SK-N-DZ (cell line): ENCODE measurements around the gene TMEM132D.
A peak's percentile ranks its signal among the peaks of the same experiment; 100 is the strongest.
"Not testable (repeated sequence)": the region's sequence is repeated elsewhere in the genome, so short reads cannot be mapped to it uniquely, and the experiment has no call there.

Experiments
- DNase-seq: peaks from one replicate; pipeline ENCODE4 v3.0.0-alpha.2; 2015; ENCODE audit warnings: low spot score
- small RNA-seq, 2 experiments: library from RNA; depleted of rRNA; stranded (forward); fragments of <200 nt; gene quantifications; one replicate each; pipeline ENCODE3, GENCODE V24; 2014

The TMEM132D gene

DNA sequence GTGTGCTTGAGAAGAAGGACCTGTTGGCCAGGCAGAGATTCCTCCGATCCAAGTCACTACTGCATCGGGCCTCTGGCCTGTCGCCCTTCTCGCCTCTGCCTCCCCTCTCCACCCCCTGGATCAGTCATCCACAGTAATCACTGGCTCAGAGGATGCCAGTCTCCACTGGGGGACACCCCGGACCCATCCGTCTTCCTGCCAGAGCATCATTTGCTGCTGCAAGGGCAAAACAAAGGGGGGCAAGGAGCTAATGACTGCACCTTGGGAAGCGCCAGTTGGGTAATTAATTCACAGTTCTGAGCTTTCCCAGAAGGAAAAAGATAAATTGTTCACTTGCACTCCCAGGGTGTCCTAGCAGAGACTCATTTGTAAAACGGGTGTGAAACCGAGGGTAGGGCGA is 835.1 kb downstream of the TMEM132D start:
- DNase-seq, result no peak

DNA sequence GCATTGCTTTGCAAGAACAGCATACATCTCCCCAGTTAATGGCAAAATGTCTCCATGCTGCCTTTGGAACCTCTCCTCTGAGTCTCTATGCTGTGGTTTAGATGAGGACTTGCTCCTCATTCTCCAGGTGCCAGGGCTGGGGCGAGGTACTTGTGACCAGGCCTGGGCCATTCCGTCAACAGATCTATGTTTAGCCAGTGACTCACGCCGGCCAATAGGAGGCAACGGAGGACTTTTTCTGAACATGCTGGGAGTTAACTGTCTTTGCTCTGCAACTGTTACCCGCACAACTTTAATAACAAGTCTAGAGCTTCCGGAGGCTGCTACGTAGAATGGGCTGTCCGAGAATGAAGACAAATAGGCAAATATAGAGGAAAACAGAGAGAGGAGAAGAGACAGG is 836.3 kb downstream of the TMEM132D start:
- peak; percentile 65 for DNase-seq

DNA sequence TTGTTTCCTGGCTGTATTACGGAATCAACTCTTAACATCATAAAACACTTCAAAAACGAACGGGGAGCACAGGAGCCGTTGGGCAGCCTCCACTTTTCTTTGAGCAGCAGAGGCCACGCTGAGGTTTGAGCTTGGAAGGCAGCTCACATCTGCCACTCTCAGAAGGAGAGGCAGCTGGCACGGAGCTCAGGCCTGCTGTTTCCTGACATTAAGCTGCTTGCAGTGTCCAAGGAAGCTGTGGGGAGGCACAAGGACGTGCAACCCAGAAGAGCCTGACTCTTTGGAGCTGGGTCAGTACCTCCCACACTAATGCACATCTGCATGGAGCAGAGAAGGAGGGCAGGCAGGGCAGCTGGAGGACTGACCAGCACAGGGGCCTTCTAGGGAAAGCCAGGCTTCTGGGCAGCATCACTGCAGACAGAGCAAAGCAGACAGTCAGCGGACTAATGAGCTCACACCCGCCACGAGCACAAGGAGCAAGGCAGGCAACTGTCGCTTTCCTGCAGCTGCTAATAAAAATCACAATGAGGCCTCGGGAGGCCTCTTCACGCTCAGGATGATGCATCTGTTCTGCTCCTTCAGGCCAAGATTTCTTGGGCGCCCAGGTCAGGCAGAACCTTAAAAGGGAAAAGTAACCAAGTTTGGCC is 839.5 kb downstream of the TMEM132D start:
- DNase-seq, result peak; percentile 57

DNA sequence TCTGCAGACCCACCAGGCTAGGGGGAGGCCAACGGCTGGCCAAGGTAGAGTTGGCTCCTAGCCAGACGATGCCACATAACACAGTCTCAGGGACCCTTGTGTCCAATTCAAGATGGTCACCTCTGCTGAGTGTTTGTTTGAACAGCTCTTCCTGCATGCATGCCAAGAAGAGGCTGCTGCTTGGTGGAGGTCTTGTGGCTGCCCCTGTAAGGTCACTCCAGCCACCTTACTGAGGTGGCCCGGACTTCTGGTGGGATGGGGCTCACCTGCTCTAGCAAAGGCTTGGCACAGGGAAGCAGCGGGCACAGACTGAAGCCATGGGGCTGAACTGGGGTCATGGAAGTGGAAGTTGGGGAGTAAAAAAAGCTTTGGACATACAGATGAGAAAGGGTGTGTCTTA is 840.2 kb downstream of the TMEM132D start:
- no peak for DNase-seq

DNA sequence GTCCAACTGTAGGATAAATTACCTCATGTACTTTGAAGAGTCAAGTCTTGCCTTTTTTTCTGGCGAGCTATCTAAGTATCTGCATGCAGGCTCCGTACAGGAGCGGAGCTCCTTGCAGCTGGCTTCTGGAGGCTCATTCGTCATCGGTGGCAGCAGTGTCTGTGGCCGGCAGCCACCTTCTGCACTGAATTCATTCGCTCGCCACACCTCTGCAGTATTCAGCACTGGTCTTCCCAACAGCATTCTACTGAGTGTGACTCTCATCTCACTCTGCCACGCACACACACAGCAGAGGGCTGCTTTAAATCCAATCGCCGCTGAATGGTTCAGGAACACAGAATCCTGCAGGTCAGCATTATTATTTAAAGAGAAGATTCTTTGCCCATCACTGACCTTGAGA is 850.6 kb downstream of the TMEM132D start:
- no peak for DNase-seq

DNA sequence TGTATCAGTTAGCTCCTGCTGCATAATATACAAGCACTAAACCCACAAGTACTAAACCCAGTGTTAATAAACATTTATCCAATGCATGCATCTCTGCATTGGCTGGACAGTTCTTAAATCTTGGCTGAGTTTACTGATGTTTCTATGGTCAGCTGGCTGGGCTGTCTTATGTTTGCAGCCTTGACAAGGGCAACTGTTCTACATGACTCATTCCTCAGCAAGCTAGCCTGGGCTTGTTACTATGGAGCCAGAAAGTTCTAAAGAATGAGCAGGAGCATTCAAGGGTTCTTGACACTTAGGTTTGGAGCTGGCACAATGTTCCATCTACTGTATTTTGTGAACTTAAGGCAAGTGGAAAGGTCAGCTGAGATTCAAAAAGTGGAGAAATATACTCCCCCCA is 851.5 kb downstream of the TMEM132D start:
- DNase-seq, result no peak

DNA sequence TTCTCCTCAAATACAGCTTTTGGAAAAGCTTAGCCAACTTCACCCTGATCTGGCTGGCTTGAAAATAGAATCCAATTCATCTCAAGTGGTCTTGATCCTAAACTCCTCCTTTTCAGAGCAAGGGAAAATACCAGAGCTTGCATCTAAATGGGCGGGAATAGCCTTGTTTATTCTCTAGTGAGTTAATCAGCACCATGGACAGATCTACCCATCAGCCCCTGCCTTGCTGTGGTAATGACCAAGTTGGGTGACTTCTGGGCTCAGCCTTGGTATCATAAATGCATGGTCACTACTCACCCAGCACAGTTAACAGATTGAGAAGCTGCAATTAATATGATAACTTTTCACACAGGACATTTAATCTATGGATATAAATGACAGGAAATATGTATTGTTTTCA is 853.9 kb downstream of the TMEM132D start:
- DNase-seq, result no peak

DNA sequence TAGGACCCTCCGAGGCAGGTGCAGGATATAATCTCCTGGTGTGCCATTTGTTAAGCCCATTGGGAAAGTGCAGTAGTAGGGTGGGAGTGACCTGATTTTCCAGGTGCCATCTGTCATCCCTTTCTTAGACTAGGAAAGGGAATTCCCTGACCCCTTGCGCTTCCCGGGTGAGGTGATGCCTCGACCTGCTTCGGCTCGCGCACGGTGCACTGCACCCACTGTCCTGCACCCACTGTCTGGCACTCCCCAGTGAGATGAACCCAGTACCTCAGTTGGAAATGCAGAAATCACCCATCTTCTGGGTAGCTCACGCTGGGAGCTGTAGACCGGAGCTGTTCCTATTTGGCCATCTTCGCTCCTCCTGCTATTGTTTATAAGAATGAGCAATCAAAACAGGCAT is 860.5 kb downstream of the TMEM132D start:
- not testable (repeated sequence) for DNase-seq

DNA sequence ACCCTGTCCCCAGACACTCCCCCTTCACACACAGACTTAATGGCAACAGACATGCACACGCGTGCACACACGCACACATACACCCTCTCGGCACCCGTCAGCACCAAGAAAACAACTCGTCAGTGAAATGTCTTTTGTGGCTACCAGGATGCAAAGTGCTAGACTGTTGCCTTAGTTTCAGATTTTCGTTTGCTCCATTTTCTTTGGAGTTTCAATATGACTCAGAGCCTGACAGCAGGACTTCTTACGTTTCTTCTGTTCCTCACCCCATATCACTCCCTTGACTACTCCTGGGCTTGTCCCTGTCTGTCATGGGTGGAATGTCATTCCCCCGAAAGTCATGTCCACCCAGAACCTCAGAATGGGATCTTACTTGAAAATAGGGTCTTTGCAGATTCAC is 867.7 kb downstream of the TMEM132D start:
- DNase-seq, result no peak

DNA sequence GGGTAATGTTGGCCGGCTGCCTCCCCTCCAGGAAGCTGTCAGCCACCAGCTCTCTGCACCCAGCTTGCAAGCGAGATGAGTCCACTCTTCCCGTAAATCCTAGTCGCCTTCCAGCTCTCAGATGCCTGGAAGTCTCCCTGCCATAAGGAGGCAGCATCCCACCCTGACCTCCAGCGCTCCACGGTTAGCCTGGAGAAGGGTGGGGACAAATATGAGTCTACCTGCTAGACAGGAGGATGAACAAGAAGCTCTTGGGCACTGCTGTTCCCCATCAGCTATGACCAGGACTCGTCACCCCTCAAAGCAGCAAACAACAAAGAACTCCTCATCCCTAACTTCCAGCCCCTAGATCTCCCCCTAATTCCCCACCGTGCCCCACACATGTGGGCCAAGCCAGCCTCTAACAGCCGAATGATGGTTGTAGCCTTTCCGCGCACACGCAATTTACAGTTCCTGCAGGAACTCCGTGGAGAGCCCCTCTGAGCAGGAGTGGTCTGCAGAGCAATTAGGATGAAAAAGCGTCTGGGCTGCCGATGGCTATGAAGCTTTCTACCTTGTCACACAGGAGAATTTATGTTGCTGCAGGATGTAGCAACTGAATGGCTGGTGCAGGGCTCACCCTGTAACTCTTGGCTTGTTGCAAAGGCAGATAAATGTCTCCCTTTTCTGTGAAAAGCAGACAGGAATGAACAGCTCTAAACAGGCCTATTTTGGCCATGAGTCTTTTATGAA is 869.1 kb downstream of the TMEM132D start:
- no peak for DNase-seq

DNA sequence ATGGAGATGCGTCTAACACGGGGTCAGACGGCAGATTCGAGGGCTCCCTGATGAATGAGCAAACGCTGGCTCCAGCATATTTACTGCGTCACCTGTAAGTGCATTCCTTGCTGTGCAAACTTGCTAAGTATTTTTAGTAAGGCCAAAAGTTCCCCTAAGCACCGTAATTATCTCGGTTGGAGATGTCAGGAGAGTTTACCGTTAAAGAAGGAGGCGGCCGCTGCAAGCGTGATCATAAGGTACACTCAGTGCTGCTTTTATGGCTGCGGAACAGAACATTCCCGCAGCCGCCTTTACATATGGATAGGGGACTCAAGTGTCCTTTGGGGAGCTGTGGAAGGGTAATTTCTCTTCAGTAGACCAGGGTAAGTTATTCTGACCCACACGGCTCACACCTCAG is 875.0 kb downstream of the TMEM132D start:
- DNase-seq, result no peak

DNA sequence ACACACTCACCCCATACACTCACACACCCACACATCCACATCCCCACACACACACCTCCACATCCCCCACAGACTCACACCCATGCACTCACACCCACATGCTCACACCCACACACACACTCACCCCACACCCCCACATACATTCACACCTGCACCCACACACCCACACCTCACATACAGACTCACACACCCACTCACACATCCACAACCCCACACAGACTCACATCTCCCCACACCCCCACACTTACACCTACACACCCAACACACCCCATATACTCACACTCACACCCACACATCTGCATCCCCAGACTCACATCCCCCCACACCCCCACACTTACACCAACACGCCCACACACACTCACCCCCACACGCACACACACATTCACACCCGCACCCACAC is 878.8 kb downstream of the TMEM132D start:
- no peak for DNase-seq

Small RNA genes within 50 kb of the gene (small RNA-seq; reads per million reads assigned to genes)
- 0 reads per million in 2 experiments for gene RF02271
